Adrenal gland (tissue), 5 donors: ENCODE data around the gene PATJ.

Experiments used
- POLR2A ChIP-seq, 2 donors: fragments of 450-650 bp; IDR thresholded peaks; one replicate each; pipeline ENCODE4 v1.6.1; 2017; ENCODE audit warnings: antibody characterized with exemption in 2 of 2, mild to moderate bottlenecking in 2 of 2, moderate library complexity in 1 of 2
- TF ChIP-seq, protein P1 (sequence below), 6 experiments: fragments of 450-650 bp in 4 of 6; fragments of 200-600 bp in 2 of 6; sonication (generic) in 1 of 6; IDR thresholded peaks; 1 replicate in 5 of 6; 2 replicates in 1 of 6; pipeline versions ENCODE4 v1.5.1 to v1.8.0; 2016 to 2021; ENCODE audit warnings: antibody characterized with exemption in 6 of 6, mild to moderate bottlenecking in 2 of 6, moderate library complexity in 1 of 6
- donor health status: DM: no; HTN: no; CAD: no.

DNA sequence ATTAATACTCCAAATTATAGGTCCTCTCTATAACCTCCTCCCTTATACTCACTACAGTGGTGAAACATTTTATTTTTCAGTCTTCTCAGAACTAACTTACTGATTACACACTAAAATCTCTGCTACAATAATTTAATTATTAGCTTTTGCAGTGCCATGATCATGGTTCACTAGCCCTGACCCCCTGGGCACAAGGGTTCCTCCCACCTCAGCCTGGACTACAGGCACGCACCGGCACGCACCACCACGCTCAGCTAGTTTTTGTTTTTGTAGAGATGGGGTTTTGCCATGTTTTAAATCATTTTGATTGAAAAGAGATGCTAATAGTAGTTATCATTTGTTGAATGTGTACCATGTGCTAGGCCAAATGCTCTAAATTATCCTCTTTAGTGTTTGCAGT lies 6.3 kb downstream of the PATJ start:
- TF ChIP-seq POLR2A (IDR thresholded peaks at IDR 0.05) = no peak
- TF ChIP-seq, protein P1, sequence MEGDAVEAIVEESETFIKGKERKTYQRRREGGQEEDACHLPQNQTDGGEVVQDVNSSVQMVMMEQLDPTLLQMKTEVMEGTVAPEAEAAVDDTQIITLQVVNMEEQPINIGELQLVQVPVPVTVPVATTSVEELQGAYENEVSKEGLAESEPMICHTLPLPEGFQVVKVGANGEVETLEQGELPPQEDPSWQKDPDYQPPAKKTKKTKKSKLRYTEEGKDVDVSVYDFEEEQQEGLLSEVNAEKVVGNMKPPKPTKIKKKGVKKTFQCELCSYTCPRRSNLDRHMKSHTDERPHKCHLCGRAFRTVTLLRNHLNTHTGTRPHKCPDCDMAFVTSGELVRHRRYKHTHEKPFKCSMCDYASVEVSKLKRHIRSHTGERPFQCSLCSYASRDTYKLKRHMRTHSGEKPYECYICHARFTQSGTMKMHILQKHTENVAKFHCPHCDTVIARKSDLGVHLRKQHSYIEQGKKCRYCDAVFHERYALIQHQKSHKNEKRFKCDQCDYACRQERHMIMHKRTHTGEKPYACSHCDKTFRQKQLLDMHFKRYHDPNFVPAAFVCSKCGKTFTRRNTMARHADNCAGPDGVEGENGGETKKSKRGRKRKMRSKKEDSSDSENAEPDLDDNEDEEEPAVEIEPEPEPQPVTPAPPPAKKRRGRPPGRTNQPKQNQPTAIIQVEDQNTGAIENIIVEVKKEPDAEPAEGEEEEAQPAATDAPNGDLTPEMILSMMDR (IDR thresholded peaks at IDR 0.05) = no peak
